Loucy (cell line): Measurements from ENCODE around the gene SFXN3.

Experiments
- H2AFZ ChIP-seq: fragments of 200-600 bp; sonication (generic); 2 replicates; pipeline ENCODE4 v1.6.0; 2016; ENCODE audit warnings: antibody characterized with exemption, mild to moderate bottlenecking, low read length, moderate library complexity
- H3F3A ChIP-seq: fragments of 200-600 bp; 2 replicates; pipeline ENCODE4 v1.6.0; 2016; ENCODE audit warnings: antibody characterized with exemption, low read depth, mild to moderate bottlenecking
- H3K27me3 ChIP-seq: fragments of 200-600 bp; sonication (generic); 2 replicates; pipeline ENCODE4 v1.6.1; 2014; ENCODE audit warnings: low read length, mild to moderate bottlenecking; ENCODE audit not compliant: insufficient read depth, poor library complexity, severe bottlenecking
- H3K36me3 ChIP-seq: fragments of 200-600 bp; sonication (generic); 2 replicates; pipeline ENCODE4 v1.6.1; 2016; ENCODE audit warnings: low read length; ENCODE audit not compliant: insufficient read depth
- H3K4me1 ChIP-seq: fragments of 200-600 bp; sonication (generic); 2 replicates; pipeline ENCODE4 v1.5.1; 2014; ENCODE audit warnings: low read length, mild to moderate bottlenecking; ENCODE audit not compliant: insufficient read depth, poor library complexity, severe bottlenecking
- H3K4me2 ChIP-seq: fragments of 200-600 bp; sonication (generic); 2 replicates; pipeline ENCODE4 v1.6.0; 2014; ENCODE audit warnings: antibody characterized with exemption, low read length, low read depth, mild to moderate bottlenecking; ENCODE audit not compliant: poor library complexity, severe bottlenecking
- H3K4me3 ChIP-seq: fragments of 200-600 bp; sonication (generic); 2 replicates; pipeline ENCODE4 v1.5.1; 2014; ENCODE audit warnings: low read length, mild to moderate bottlenecking, mixed read lengths; ENCODE audit not compliant: poor library complexity, severe bottlenecking
- H3K79me2 ChIP-seq: fragments of 200-600 bp; sonication (generic); 2 replicates; pipeline ENCODE4 v1.6.1; 2014; ENCODE audit warnings: low read length; ENCODE audit not compliant: insufficient read depth
- H3K9ac ChIP-seq: fragments of 200-600 bp; sonication (generic); 2 replicates; pipeline ENCODE4 v1.6.0; 2014; ENCODE audit warnings: mild to moderate bottlenecking, low read depth, low read length, moderate library complexity; ENCODE audit not compliant: poor library complexity, severe bottlenecking
- H3K9me2 ChIP-seq: fragments of 200-600 bp; sonication (generic); replicated peaks from 2 replicates; pipeline ENCODE4 v1.6.1; 2016; ENCODE audit warnings: low read depth, low read length, mixed read lengths
- H3K9me3 ChIP-seq: fragments of 200-600 bp; sonication (generic); 2 replicates; pipeline ENCODE4 v1.6.1; 2014; ENCODE audit warnings: mild to moderate bottlenecking, antibody characterized with exemption, low read length, low read depth; ENCODE audit not compliant: insufficient read depth
- H4K20me1 ChIP-seq: fragments of 200-600 bp; sonication (generic); 2 replicates; pipeline ENCODE4 v1.6.0; 2014; ENCODE audit warnings: antibody characterized with exemption, low read length, mild to moderate bottlenecking; ENCODE audit not compliant: insufficient read depth, poor library complexity, severe bottlenecking
- EZH2phosphoT487 ChIP-seq: fragments of 200-600 bp; IDR thresholded peaks from 2 replicates; pipeline ENCODE4 v1.6.1; 2018; ENCODE audit warnings: antibody characterized with exemption, mild to moderate bottlenecking, moderate library complexity, borderline replicate concordance
- TF ChIP-seq, protein P1 (sequence below): fragments of 200-600 bp; sonication (generic); conservative IDR thresholded peaks from 2 replicates; pipeline ENCODE4 v1.5.1; 2014; ENCODE audit warnings: mild to moderate bottlenecking, antibody characterized with exemption, low read length

SFXN3 gene

DNA sequence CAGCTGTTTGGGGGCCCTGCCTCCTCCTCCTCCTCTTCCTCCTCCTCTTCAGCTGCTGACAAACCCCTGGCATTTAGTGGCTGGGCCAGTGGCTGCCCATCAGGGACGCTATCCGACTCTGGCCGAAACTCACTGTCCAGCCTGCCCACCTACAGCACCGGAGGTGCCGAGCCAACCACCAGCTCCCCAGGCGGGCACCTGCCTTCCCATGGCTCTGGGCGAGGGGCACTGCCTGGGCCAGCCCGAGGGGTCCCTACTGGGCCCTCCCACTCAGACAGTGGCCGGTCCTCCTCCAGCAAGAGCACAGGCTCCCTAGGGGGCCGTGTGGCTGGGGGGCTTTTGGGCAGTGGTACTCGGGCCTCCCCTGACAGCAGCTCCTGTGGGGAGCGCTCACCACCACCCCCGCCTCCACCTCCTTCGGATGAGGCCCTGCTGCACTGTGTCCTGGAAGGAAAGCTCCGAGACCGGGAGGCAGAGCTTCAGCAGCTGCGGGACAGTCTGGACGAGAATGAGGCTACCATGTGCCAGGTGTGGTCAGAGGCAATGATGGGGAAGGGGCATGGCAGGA, 27.3 kb upstream of the SFXN3 start:
- TF ChIP-seq, protein P1, sequence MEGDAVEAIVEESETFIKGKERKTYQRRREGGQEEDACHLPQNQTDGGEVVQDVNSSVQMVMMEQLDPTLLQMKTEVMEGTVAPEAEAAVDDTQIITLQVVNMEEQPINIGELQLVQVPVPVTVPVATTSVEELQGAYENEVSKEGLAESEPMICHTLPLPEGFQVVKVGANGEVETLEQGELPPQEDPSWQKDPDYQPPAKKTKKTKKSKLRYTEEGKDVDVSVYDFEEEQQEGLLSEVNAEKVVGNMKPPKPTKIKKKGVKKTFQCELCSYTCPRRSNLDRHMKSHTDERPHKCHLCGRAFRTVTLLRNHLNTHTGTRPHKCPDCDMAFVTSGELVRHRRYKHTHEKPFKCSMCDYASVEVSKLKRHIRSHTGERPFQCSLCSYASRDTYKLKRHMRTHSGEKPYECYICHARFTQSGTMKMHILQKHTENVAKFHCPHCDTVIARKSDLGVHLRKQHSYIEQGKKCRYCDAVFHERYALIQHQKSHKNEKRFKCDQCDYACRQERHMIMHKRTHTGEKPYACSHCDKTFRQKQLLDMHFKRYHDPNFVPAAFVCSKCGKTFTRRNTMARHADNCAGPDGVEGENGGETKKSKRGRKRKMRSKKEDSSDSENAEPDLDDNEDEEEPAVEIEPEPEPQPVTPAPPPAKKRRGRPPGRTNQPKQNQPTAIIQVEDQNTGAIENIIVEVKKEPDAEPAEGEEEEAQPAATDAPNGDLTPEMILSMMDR: no peak
- no peak for TF ChIP-seq EZH2phosphoT487
- H3K9ac ChIP-seq: no peak overlapping the region

DNA sequence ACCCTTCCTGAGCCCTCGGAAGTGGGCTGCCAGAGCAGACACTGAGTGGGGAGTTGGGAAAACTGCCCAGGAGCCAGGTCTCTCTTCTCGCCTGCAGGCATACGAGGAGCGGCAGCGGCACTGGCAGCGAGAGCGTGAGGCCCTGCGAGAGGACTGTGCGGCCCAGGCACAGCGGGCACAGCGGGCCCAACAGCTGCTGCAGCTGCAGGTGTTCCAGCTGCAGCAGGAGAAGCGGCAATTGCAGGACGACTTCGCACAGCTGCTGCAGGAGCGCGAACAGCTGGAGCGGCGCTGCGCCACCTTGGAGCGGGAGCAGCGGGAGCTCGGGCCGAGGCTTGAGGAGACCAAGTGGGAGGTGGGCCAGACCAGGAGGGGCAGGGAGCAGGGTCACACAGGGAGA, 25.7 kb upstream of the SFXN3 start:
- TF ChIP-seq, protein P1: no peak
- TF ChIP-seq EZH2phosphoT487: no peak
- H3K9me3 ChIP-seq: no peaks in the 10 kb centered on the region
- peaks cover 12% of the 10 kb centered on the region; the same call in 1 of the 2 replicates for H3K36me3 ChIP-seq
- H3K9ac ChIP-seq: no peak overlapping the region
- no peak overlapping the region for H3K4me2 ChIP-seq
- H3K4me1 ChIP-seq: peaks cover 18% of the 10 kb centered on the region
- peaks cover 29% of the 10 kb centered on the region for H3K79me2 ChIP-seq
- H3K9me2 ChIP-seq: no peaks in the 10 kb centered on the region
- H3F3A ChIP-seq: no peaks in the 10 kb centered on the region
- peaks cover 4% of the 10 kb centered on the region for H4K20me1 ChIP-seq
- H3K27me3 ChIP-seq: no peaks in the 10 kb centered on the region
- no peak overlapping the region for H3K4me3 ChIP-seq
- no peak overlapping the region for H2AFZ ChIP-seq

More for the DNA sequence above, 27.3 kb upstream of the SFXN3 start:
- H4K20me1 ChIP-seq: peaks cover 4% of the 10 kb centered on the region
- no peaks in the 10 kb centered on the region for H3K27me3 ChIP-seq
- no peak overlapping the region for H3K4me2 ChIP-seq
- peaks cover 37% of the 10 kb centered on the region for H3K79me2 ChIP-seq
- H3K4me1 ChIP-seq: peaks cover 20% of the 10 kb centered on the region
- no peaks in the 10 kb centered on the region for H3K9me2 ChIP-seq
- no peaks in the 10 kb centered on the region for H3F3A ChIP-seq
- no peaks in the 10 kb centered on the region for H3K9me3 ChIP-seq
- H3K36me3 ChIP-seq: peaks cover 12% of the 10 kb centered on the region; the same call in 1 of the 2 replicates
- H3K4me3 ChIP-seq: no peak overlapping the region
- no peak overlapping the region for H2AFZ ChIP-seq

DNA sequence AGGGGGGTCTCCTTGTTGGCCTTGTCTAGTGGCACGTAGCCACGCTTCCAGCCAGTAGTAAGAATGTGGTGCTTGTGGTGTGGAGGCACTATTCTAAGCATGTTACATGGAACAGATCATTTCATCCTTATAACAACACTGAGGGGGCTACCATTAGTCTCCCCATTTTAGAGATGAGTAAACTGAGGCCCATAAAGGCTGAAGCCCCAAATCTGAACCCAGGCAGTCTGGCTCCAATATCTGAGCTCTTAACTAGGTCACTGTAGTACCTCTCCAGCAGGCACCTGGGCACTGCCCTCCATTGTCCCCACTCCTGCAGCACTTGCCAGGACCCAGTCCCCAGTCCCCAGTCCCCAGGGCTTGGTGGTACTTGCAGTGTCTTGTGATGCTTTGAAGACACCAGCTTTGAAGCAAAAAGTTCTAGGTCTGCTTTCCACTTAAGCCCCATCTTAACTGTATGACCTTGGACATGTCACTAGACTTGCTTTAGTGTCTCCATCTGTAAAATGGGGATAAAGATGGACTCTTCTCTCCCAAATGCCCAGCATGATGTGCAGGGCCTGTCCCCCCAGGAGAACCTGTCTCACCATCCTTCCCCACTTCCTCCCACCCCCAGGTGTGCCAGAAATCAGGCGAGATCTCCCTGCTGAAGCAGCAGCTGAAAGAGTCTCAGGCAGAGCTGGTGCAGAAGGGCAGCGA, 25.0 kb upstream of the SFXN3 start:
- Histone ChIP-seq H3K36me3 (peaks cover 12% of the 10 kb centered on the region; the same call in 1 of the 2 replicates), H3K9ac (no peak overlapping the region), H4K20me1 (peaks cover 4% of the 10 kb centered on the region), H3K4me1 (peaks cover 12% of the 10 kb centered on the region), H3K4me2 (no peak overlapping the region), H3K9me3 (no peaks in the 10 kb centered on the region), H3F3A (no peaks in the 10 kb centered on the region), H3K9me2 (no peaks in the 10 kb centered on the region), H2AFZ (no peak overlapping the region), H3K4me3 (no peak overlapping the region), H3K79me2 (peaks cover 22% of the 10 kb centered on the region; the same call in 1 of the 2 replicates), H3K27me3 (no peaks in the 10 kb centered on the region)
- TF ChIP-seq, protein P1: no peak
- TF ChIP-seq EZH2phosphoT487: no peak
